Panc1 (cell line): ENCODE measurements around the gene KIF26A. TPM values are rescaled to one million over a fixed set of nuclear protein-coding genes. Genes with fewer than 3 reads are reported as not detected.

Experiments used
- ATAC-seq: fragments of 200-7000 bp; cut with Tn5 transposase; 2 replicates; pipeline ENCODE4 v1.9.1; 2020; ENCODE audit warnings: mild to moderate bottlenecking, moderate library complexity
- BruUV-seq: library from RNA; stranded (reverse); fragments of 400-500 nt; replicated peaks from 2 replicates; lab custom pipeline; 2021; lab: Mats Ljungman, UMichigan
- CTCF ChIA-PET: fragments of 300-600 bp; sonication (Branson Sonifier 250); formaldehyde crosslinking; loops from one replicate; lab custom pipeline; 2022; ENCODE audit warnings: antibody characterized with exemption; lab: Charles Lee
- POLR2A ChIA-PET: fragments of 300-600 bp; sonication (Branson Sonifier 250); formaldehyde crosslinking; loops from one replicate; lab custom pipeline; 2022; ENCODE audit warnings: antibody characterized with exemption; lab: Charles Lee
- DNase-seq: peaks from one replicate; pipeline ENCODE4 v3.0.0-alpha.2; 2010; ENCODE audit warnings: low read depth, low spot score
- H3K27ac ChIP-seq: 2 replicates; pipeline ENCODE4 v1.5.1; 2011; ENCODE audit warnings: mild to moderate bottlenecking, low read length, inconsistent platforms
- H3K27me3 ChIP-seq: fragments of 200-500 bp; sonication (Bioruptor generic); 2 replicates; pipeline ENCODE4 v1.6.0; 2014; ENCODE audit warnings: low read length, inconsistent platforms; ENCODE audit not compliant: control insufficient read depth, insufficient read depth
- H3K36me3 ChIP-seq: fragments of 200-500 bp; sonication (Bioruptor generic); 2 replicates; pipeline ENCODE4 v1.5.1; 2014; ENCODE audit warnings: inconsistent platforms, mild to moderate bottlenecking, low read length, moderate library complexity; ENCODE audit not compliant: control insufficient read depth, insufficient read depth
- H3K4me1 ChIP-seq: 2 replicates; pipeline ENCODE4 v1.5.1; 2011; ENCODE audit warnings: inconsistent platforms, mild to moderate bottlenecking, low read length, moderate library complexity; ENCODE audit not compliant: control insufficient read depth, insufficient read depth
- H3K4me3 ChIP-seq, 2 experiments: 2 replicates each; pipeline ENCODE4 v1.5.1; 2011 to 2012; ENCODE audit warnings: low read depth in 2 of 2, low read length in 2 of 2, mild to moderate bottlenecking in 2 of 2, inconsistent platforms in 1 of 2, moderate library complexity in 1 of 2
- H3K9me3 ChIP-seq: fragments of 200-500 bp; sonication (Bioruptor generic); 2 replicates; pipeline ENCODE4 v1.5.1; 2014; ENCODE audit warnings: low read depth, mild to moderate bottlenecking, inconsistent platforms, low read length, moderate library complexity; ENCODE audit not compliant: control insufficient read depth, insufficient read depth
- CTCF ChIP-seq: fragments of 450-650 bp; IDR thresholded peaks from 2 replicates; pipeline ENCODE4 v1.5.1; 2017; ENCODE audit warnings: mild to moderate bottlenecking
- POLR2AphosphoS5 ChIP-seq: IDR thresholded peaks from 2 replicates; pipeline ENCODE4 v1.6.1; 2012; ENCODE audit warnings: mild to moderate bottlenecking, low read depth, low read length, moderate library complexity
- REST ChIP-seq, 2 experiments: IDR thresholded peaks; 2 replicates each; pipeline ENCODE4 v1.6.1; 2011 to 2012; ENCODE audit warnings: low read depth in 2 of 2, control low read depth in 1 of 2, low read length in 1 of 2, mild to moderate bottlenecking in 1 of 2, moderate library complexity in 1 of 2; ENCODE audit not compliant: insufficient read depth in 1 of 2
- SIN3A ChIP-seq: IDR thresholded peaks from 2 replicates; pipeline ENCODE4 v1.6.1; 2012; ENCODE audit warnings: low read depth, mild to moderate bottlenecking, low read length, moderate library complexity, borderline replicate concordance; ENCODE audit not compliant: insufficient read depth
- TCF7L2 ChIP-seq: IDR thresholded peaks from 2 replicates; pipeline ENCODE4 v1.6.1; 2011; ENCODE audit warnings: mild to moderate bottlenecking, low read depth, low read length, inconsistent platforms
- in situ Hi-C: cut with HindIII; loops from 2 replicates; pipeline ENCODE4 v1.10.0; 2016; ENCODE audit warnings: low sequenced_read_pairs, low pct_unique_long_range_greater_than_20kb
- intact Hi-C: fragments of 100-400 bp; cut with micrococcal nuclease; formaldehyde crosslinking; loops from one replicate; pipeline ENCODE4 v1.10.0; 2022; ENCODE audit not compliant: unreplicated experiment
- total RNA-seq: library from RNA; stranded (reverse); gene quantifications from one replicate; pipeline ENCODE4 v1.2.1, GENCODE V29; 2021; ENCODE audit not compliant: unreplicated experiment

The KIF26A gene
- total RNA-seq, 1 experiment from 2014 or later: 4.4 TPM

- H3K4me1 ChIP-seq: no peaks in the 10 kb centered on the region
- POLR2A ChIA-PET: no interaction called here
- no peaks in the 10 kb centered on the region for H3K36me3 ChIP-seq
- H3K9me3 ChIP-seq: no peaks in the 10 kb centered on the region
- no peak for TF ChIP-seq CTCF
- TF ChIP-seq TCF7L2: no peak
- no peak for TF ChIP-seq POLR2AphosphoS5
- no peak for TF ChIP-seq SIN3A
- TF ChIP-seq REST (IDR thresholded peaks at IDR 0.05; ENCODE audit: insufficient read depth in 1 of 2, low read depth in 2 of 2, low read length in 1 of 2): no peak
- in situ Hi-C loops (no loop called here), intact Hi-C loops (no loop called here)
- H3K27ac ChIP-seq: no peak overlapping the region
- no TSS peak for BruUV-seq
- DNase-seq (no peak), ATAC-seq (no peak)
- no peak overlapping the region for H3K4me3 ChIP-seq
- no peaks in the 10 kb centered on the region; the same call in 1 of the 2 replicates for H3K27me3 ChIP-seq
- CTCF ChIA-PET: no interaction called here
These were observed 64.7 kb downstream of the KIF26A start for GRCh38 chr14:104203071-104203425.

GRCh38 chr14:104204660-104205149 lies 66.3 kb downstream of the KIF26A start:
- in situ Hi-C loops (no loop called here), intact Hi-C loops (no loop called here)
- Histone ChIP-seq H3K36me3 (no peaks in the 10 kb centered on the region), H3K27ac (no peak overlapping the region), H3K9me3 (no peaks in the 10 kb centered on the region), H3K4me3 (no peak overlapping the region), H3K27me3 (no peaks in the 10 kb centered on the region), H3K4me1 (no peaks in the 10 kb centered on the region)
- ATAC-seq: no peak
- CTCF ChIA-PET: no interaction called here
- POLR2A ChIA-PET: no interaction called here
- TF ChIP-seq CTCF: no peak
- TF ChIP-seq SIN3A: no peak
- no peak for TF ChIP-seq POLR2AphosphoS5
- no peak for TF ChIP-seq REST (IDR thresholded peaks at IDR 0.05; ENCODE audit: insufficient read depth in 1 of 2, low read depth in 2 of 2, low read length in 1 of 2)
- no TSS peak for BruUV-seq
- no peak for DNase-seq
